Liver (tissue), 9 donors: ENCODE results near the gene PDE9A. TPM values are rescaled to one million over a fixed set of nuclear protein-coding genes. Genes with fewer than 3 reads are reported as not detected.

Experiments used
- DNase-seq: peaks from one replicate; pipeline ENCODE4 v3.0.0-alpha.2; 2017; ENCODE audit warnings: low spot score
- H3K27ac ChIP-seq, 2 donors: one replicate each; pipeline ENCODE4 v1.7.0; 2013; ENCODE audit warnings: inconsistent platforms in 2 of 2, low read length in 2 of 2, control low read depth in 1 of 2, low read depth in 1 of 2, mild to moderate bottlenecking in 1 of 2
- H3K27me3 ChIP-seq, 4 donors: one replicate each; pipeline versions ENCODE4 v1.6.1 to v1.7.0; 2013; ENCODE audit warnings: low read length in 3 of 4, inconsistent platforms in 1 of 4, mild to moderate bottlenecking in 1 of 4, moderate library complexity in 1 of 4; ENCODE audit not compliant: control insufficient read depth in 4 of 4, insufficient read depth in 4 of 4
- H3K36me3 ChIP-seq, 4 donors: one replicate each; pipeline versions ENCODE4 v1.6.1 to v1.7.0; 2013; ENCODE audit warnings: low read length in 3 of 4, mild to moderate bottlenecking in 3 of 4, low read depth in 1 of 4, moderate library complexity in 1 of 4; ENCODE audit not compliant: control insufficient read depth in 4 of 4, insufficient read depth in 3 of 4
- H3K4me1 ChIP-seq, 4 donors: one replicate each; pipeline versions ENCODE4 v1.6.1 to v1.7.0; 2013; ENCODE audit warnings: low read length in 3 of 4, mild to moderate bottlenecking in 3 of 4, moderate library complexity in 1 of 4; ENCODE audit not compliant: control insufficient read depth in 4 of 4, insufficient read depth in 4 of 4
- H3K4me3 ChIP-seq, 3 donors: one replicate each; pipeline versions ENCODE4 v1.6.1 to v1.7.0; 2013; ENCODE audit warnings: low read length in 3 of 3, control low read depth in 1 of 3, low read depth in 1 of 3, mild to moderate bottlenecking in 1 of 3
- H3K9ac ChIP-seq, 2 donors: one replicate each; pipeline ENCODE4 v1.7.0; 2013; ENCODE audit warnings: low read length in 2 of 2, mild to moderate bottlenecking in 2 of 2, moderate library complexity in 2 of 2, control low read depth in 1 of 2, low read depth in 1 of 2
- H3K9me3 ChIP-seq, 4 donors: one replicate each; pipeline versions ENCODE4 v1.6.1 to v1.7.0; 2013; ENCODE audit warnings: low read length in 3 of 4; ENCODE audit not compliant: control insufficient read depth in 4 of 4
- ATF3 ChIP-seq: IDR thresholded peaks from 2 replicates; pipeline ENCODE4 v1.6.1; 2016; ENCODE audit warnings: antibody characterized with exemption
- CTCF ChIP-seq: fragments of 150-350 bp; IDR thresholded peaks from 2 replicates; pipeline ENCODE4 v1.5.1; 2017; ENCODE audit warnings: improper control_type of control experiment, low read depth, low read length; ENCODE audit not compliant: missing input control
- EGR1 ChIP-seq, 2 donors: IDR thresholded peaks; 2 replicates each; pipeline ENCODE4 v1.6.1; 2016 to 2018; ENCODE audit warnings: antibody characterized with exemption in 2 of 2, low read depth in 2 of 2
- FOXA1 ChIP-seq: IDR thresholded peaks from 2 replicates; pipeline ENCODE4 v1.6.1; 2016; ENCODE audit warnings: antibody characterized with exemption
- FOXA2 ChIP-seq: IDR thresholded peaks from 2 replicates; pipeline ENCODE4 v1.6.1; 2016; ENCODE audit warnings: antibody characterized with exemption
- GABPA ChIP-seq, 2 donors: IDR thresholded peaks in 1 of 2; conservative IDR thresholded peaks in 1 of 2; 2 replicates each; pipeline ENCODE4 v1.6.1; 2016; ENCODE audit warnings: antibody characterized with exemption in 2 of 2, mild to moderate bottlenecking in 1 of 2, moderate library complexity in 1 of 2
- HNF4A ChIP-seq, 2 donors: conservative IDR thresholded peaks; 2 replicates each; pipeline ENCODE4 v1.6.1; 2016; ENCODE audit warnings: antibody characterized with exemption in 2 of 2, mild to moderate bottlenecking in 2 of 2
- HNF4G ChIP-seq: IDR thresholded peaks from 2 replicates; pipeline ENCODE4 v1.6.1; 2016; ENCODE audit warnings: antibody characterized with exemption
- JUND ChIP-seq, 2 donors: IDR thresholded peaks; 2 replicates each; pipeline ENCODE4 v1.6.1; 2016; ENCODE audit warnings: antibody characterized with exemption in 2 of 2
- MAX ChIP-seq: IDR thresholded peaks from 2 replicates; pipeline ENCODE4 v1.6.1; 2016; ENCODE audit warnings: antibody characterized with exemption
- RAD21 ChIP-seq, 2 donors: IDR thresholded peaks; 2 replicates each; pipeline ENCODE4 v1.6.1; 2016; ENCODE audit warnings: antibody characterized with exemption in 2 of 2, mild to moderate bottlenecking in 2 of 2
- RXRA ChIP-seq, 2 donors: IDR thresholded peaks; 2 replicates each; pipeline ENCODE4 v1.6.1; 2017 to 2018; ENCODE audit warnings: antibody characterized with exemption in 2 of 2, mild to moderate bottlenecking in 1 of 2
- SP1 ChIP-seq: IDR thresholded peaks from 2 replicates; pipeline ENCODE4 v1.6.1; 2018; ENCODE audit warnings: antibody characterized with exemption, mild to moderate bottlenecking
- TAF1 ChIP-seq: conservative IDR thresholded peaks from 2 replicates; pipeline ENCODE4 v1.6.1; 2016; ENCODE audit warnings: antibody characterized with exemption, mild to moderate bottlenecking
- YY1 ChIP-seq: IDR thresholded peaks from 2 replicates; pipeline ENCODE4 v1.6.1; 2016; ENCODE audit warnings: antibody characterized with exemption, mild to moderate bottlenecking
- ZBTB33 ChIP-seq: IDR thresholded peaks from 2 replicates; pipeline ENCODE4 v1.6.1; 2016; ENCODE audit warnings: antibody characterized with exemption
- WGBS: extraction: QIAGEN DNeasy Blood & Tissue Kit; methylation state at CpG from one replicate; pipeline ENCODE4 v1.1.7; 2013; 5-methylcytosine and 5-hydroxymethylcytosine counted together
- polyA plus RNA-seq, 2 donors: library from polyadenylated mRNA; stranded (reverse) in 1 of 2; unstranded in 1 of 2; fragments of 200-250 nt in 1 of 2; fragments of >200 nt in 1 of 2; fragmentation: Nextera tagmentation in 1 of 2; extraction: Ambion mirVana in 1 of 2; gene quantifications; one replicate each; pipeline versions ENCODE4 v1.2.1 to v1.2.3, GENCODE V29; 2013 to 2015
- total RNA-seq, 2 donors: library from RNA; depleted of rRNA; stranded (reverse); fragments of >200 nt; gene quantifications; one replicate each; pipeline ENCODE4 v1.2.3, GENCODE V29; 2014
- TF ChIP-seq, protein P1 (sequence below): IDR thresholded peaks from 2 replicates; pipeline ENCODE4 v1.6.1; 2016; ENCODE audit warnings: antibody characterized with exemption, mild to moderate bottlenecking
- donor health status: healthy.
- donor health status: healthy.
- donor health status: healthy.
- donor health status: healthy.
- donor health status: healthy.

Gene PDE9A
- total and polyA plus RNA-seq, 4 donors = 1.5 to 4.2 (median 2.7) TPM

DNA sequence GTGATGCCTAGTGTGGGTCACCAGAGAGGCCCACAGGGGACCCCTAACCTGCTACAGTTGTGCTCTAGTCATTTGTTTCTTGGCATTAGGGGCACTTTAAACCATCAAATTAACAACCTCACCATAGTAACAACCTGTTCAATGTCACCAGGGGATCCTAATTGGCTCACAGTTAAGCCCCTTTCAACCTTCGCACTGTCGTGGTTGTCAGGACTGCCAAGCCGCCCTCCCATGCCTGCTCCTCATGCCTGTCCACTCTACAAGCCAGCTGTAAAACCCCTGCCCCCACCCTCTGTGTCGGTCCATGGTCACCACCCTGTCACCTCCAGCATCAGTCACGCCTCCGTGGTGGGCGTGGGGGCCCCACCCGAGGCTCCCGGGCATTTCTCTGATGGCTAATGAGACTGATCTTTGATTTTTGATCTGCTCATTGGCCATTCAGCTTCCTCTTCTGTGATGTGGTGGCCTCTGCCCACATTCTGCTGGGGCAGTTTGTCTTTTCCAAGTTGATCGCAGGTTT is 129.4 kb downstream of the PDE9A start:
- H3K9ac ChIP-seq = no peak overlapping the region
- H3K27me3 ChIP-seq = peaks cover 0 to 5% (median 1%) of the 10 kb centered on the region in 4 donors
- H3K4me1 ChIP-seq = peaks cover 0 to 4% (median 1%) of the 10 kb centered on the region in 4 donors
- H3K9me3 ChIP-seq = no peaks in the 10 kb centered on the region
- H3K27ac ChIP-seq = no peak overlapping the region
- 81% methylated on average over 10 of the region's 10 CpGs for WGBS
- TF ChIP-seq CTCF (no peak), TAF1 (no peak), HNF4G (no peak), RXRA (IDR thresholded peaks at IDR 0.05) (no peak), GABPA (IDR thresholded peaks at IDR 0.05 in 1 of 2, conservative IDR thresholded peaks at IDR 0.05 in 1 of 2) (no peak), FOXA1 (no peak), SP1 (no peak), HNF4A (conservative IDR thresholded peaks at IDR 0.05) (no peak)
- no peak overlapping the region for H3K4me3 ChIP-seq
- no peak for DNase-seq
- H3K36me3 ChIP-seq = no peaks in the 10 kb centered on the region

- Histone ChIP-seq H3K9ac (peak overlapping the region in 1 of 2 donors; percentile 36), H3K27ac (peak overlapping the region; percentile 62 to 78), H3K4me3 (no peak overlapping the region), H3K9me3 (no peaks in the 10 kb centered on the region), H3K36me3 (no peaks in the 10 kb centered on the region), H3K4me1 (peaks cover 0 to 4% (median 1%) of the 10 kb centered on the region in 4 donors), H3K27me3 (peaks cover 0 to 5% (median 1%) of the 10 kb centered on the region in 4 donors)
- WGBS = 62% methylated on average over 8 of the region's 8 CpGs
- DNase-seq = no peak
- TF ChIP-seq, protein P1, sequence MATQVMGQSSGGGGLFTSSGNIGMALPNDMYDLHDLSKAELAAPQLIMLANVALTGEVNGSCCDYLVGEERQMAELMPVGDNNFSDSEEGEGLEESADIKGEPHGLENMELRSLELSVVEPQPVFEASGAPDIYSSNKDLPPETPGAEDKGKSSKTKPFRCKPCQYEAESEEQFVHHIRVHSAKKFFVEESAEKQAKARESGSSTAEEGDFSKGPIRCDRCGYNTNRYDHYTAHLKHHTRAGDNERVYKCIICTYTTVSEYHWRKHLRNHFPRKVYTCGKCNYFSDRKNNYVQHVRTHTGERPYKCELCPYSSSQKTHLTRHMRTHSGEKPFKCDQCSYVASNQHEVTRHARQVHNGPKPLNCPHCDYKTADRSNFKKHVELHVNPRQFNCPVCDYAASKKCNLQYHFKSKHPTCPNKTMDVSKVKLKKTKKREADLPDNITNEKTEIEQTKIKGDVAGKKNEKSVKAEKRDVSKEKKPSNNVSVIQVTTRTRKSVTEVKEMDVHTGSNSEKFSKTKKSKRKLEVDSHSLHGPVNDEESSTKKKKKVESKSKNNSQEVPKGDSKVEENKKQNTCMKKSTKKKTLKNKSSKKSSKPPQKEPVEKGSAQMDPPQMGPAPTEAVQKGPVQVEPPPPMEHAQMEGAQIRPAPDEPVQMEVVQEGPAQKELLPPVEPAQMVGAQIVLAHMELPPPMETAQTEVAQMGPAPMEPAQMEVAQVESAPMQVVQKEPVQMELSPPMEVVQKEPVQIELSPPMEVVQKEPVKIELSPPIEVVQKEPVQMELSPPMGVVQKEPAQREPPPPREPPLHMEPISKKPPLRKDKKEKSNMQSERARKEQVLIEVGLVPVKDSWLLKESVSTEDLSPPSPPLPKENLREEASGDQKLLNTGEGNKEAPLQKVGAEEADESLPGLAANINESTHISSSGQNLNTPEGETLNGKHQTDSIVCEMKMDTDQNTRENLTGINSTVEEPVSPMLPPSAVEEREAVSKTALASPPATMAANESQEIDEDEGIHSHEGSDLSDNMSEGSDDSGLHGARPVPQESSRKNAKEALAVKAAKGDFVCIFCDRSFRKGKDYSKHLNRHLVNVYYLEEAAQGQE = no peak
- no peak for TF ChIP-seq EGR1 (IDR thresholded peaks at IDR 0.05; ENCODE audit: low read depth in 2 of 2)
- TF ChIP-seq ZBTB33 = no peak
- TF ChIP-seq YY1 = no peak
- TF ChIP-seq ATF3 = no peak
- TF ChIP-seq CTCF = no peak
- no peak for TF ChIP-seq HNF4G
- TF ChIP-seq HNF4A (conservative IDR thresholded peaks at IDR 0.05) = no peak
- TF ChIP-seq FOXA2 = no peak
- no peak for TF ChIP-seq JUND (IDR thresholded peaks at IDR 0.05)
- TF ChIP-seq SP1 = no peak
- TF ChIP-seq RAD21 (IDR thresholded peaks at IDR 0.05) = no peak
- no peak for TF ChIP-seq MAX
- TF ChIP-seq TAF1 = no peak
- TF ChIP-seq FOXA1 = no peak
- TF ChIP-seq RXRA (IDR thresholded peaks at IDR 0.05) = no peak
Observed at GRCh38 chr21:42784276-42784675, 130.9 kb downstream of the PDE9A start.
